Loucy (cell line): ENCODE measurements around the gene ZNF763.

ENCODE experiments used
- CTCF ChIP-seq: fragments of 200-600 bp; sonication (generic); conservative IDR thresholded peaks from 2 replicates; pipeline ENCODE4 v1.5.1; 2014; ENCODE audit warnings: mild to moderate bottlenecking, antibody characterized with exemption, low read length
- EZH2phosphoT487 ChIP-seq: fragments of 200-600 bp; IDR thresholded peaks from 2 replicates; pipeline ENCODE4 v1.6.1; 2018; ENCODE audit warnings: antibody characterized with exemption, mild to moderate bottlenecking, moderate library complexity, borderline replicate concordance

GRCh38 chr19:11964858-11965645 lies at the start of gene ZNF763:
- no peak for TF ChIP-seq CTCF
- TF ChIP-seq EZH2phosphoT487, result no peak
